Endothelial cell of umbilical vein (primary cell): Measurements from ENCODE around the gene UBE2E2. TPM values are rescaled to one million over a fixed set of nuclear protein-coding genes. Genes with fewer than 3 reads are reported as not detected.

ENCODE experiments used
- BruUV-seq: library from RNA; stranded (reverse); fragments of 400-500 nt; replicated peaks from 2 replicates; lab custom pipeline; 2021; lab: Mats Ljungman, UMichigan
- CTCF ChIA-PET: fragments of 300-600, 350-600 bp; sonication (Branson Sonifier 250); formaldehyde crosslinking; loops from one replicate; lab custom pipeline; 2021; ENCODE audit warnings: antibody characterized with exemption, inconsistent platforms; lab: Charles Lee
- POLR2A ChIA-PET: fragments of 300-600, 350-600 bp; sonication (Branson Sonifier 250); formaldehyde crosslinking; loops from one replicate; lab custom pipeline; 2021; ENCODE audit warnings: antibody characterized with exemption, inconsistent platforms; lab: Charles Lee
- DNase-seq: peaks from one replicate; pipeline ENCODE4 v3.0.0-alpha.2; 2011; ENCODE audit warnings: low read depth, low spot score
- FAIRE-seq: peaks from 2 replicates; lab custom pipeline; 2011; peaks lifted over from hg19 to GRCh38; lab: Jason Lieb, UNC
- H2AFZ ChIP-seq: 2 replicates; pipeline ENCODE4 v1.6.0; 2012; ENCODE audit warnings: low read depth, low read length, control low read depth, inconsistent platforms
- H3K27ac ChIP-seq: 2 replicates; pipeline ENCODE4 v1.5.1; 2011; ENCODE audit warnings: low read depth, mild to moderate bottlenecking, control low read depth, low read length, moderate library complexity; ENCODE audit not compliant: insufficient read depth
- H3K27me3 ChIP-seq, 2 experiments: 2 replicates each; pipeline versions ENCODE4 v1.6.0 to v1.6.1; 2011; ENCODE audit warnings: low read length in 2 of 2, mixed read lengths in 1 of 2; ENCODE audit not compliant: control insufficient read depth in 2 of 2, insufficient read depth in 2 of 2
- H3K36me3 ChIP-seq, 2 experiments: 2 replicates in 1 of 2; 3 replicates in 1 of 2; pipeline ENCODE4 v1.5.1; 2011; ENCODE audit warnings: low read length in 2 of 2, mild to moderate bottlenecking in 1 of 2, moderate library complexity in 1 of 2; ENCODE audit not compliant: control insufficient read depth in 2 of 2, insufficient read depth in 2 of 2; ENCODE audit errors: extremely low read depth in 1 of 2
- H3K4me1 ChIP-seq: 3 replicates; pipeline ENCODE4 v1.5.1; 2011; ENCODE audit warnings: mild to moderate bottlenecking, low read length; ENCODE audit not compliant: control insufficient read depth, insufficient read depth; ENCODE audit errors: extremely low read depth
- H3K4me2 ChIP-seq: 2 replicates; pipeline ENCODE4 v1.6.1; 2011; ENCODE audit warnings: low read length, control low read depth, mixed read lengths; ENCODE audit not compliant: insufficient read depth
- H3K4me3 ChIP-seq, 3 experiments: fragments of 200-600 bp in 1 of 3; sonication (generic), shearing (Covaris generic) in 1 of 3; replicated peaks in 1 of 3; 2 replicates each; pipeline ENCODE4 v1.5.1; 2011 to 2016; ENCODE audit warnings: control low read depth in 3 of 3, low read length in 3 of 3, mild to moderate bottlenecking in 2 of 3, inconsistent platforms in 1 of 3, low read depth in 1 of 3, moderate library complexity in 1 of 3; ENCODE audit not compliant: insufficient read depth in 1 of 3
- H3K79me2 ChIP-seq: 2 replicates; pipeline ENCODE4 v1.6.0; 2012; ENCODE audit warnings: low read length, inconsistent platforms; ENCODE audit not compliant: control insufficient read depth, insufficient read depth
- H3K9ac ChIP-seq: replicated peaks from 2 replicates; pipeline ENCODE3; 2011; ENCODE audit warnings: low read length, control low read depth; ENCODE audit not compliant: insufficient read depth; ENCODE audit errors: extremely low read depth
- H3K9me1 ChIP-seq: replicated peaks from 3 replicates; pipeline ENCODE4 v1.6.0; 2011; ENCODE audit warnings: mild to moderate bottlenecking, low read length; ENCODE audit not compliant: control insufficient read depth, insufficient read depth; ENCODE audit errors: extremely low read depth
- H3K9me3 ChIP-seq: replicated peaks from 2 replicates; pipeline ENCODE4 v1.5.1; 2012; ENCODE audit warnings: low read length, inconsistent platforms; ENCODE audit not compliant: control insufficient read depth, insufficient read depth
- H4K20me1 ChIP-seq: replicated peaks from 2 replicates; pipeline ENCODE3; 2011; ENCODE audit warnings: mild to moderate bottlenecking, low read length; ENCODE audit not compliant: control insufficient read depth, insufficient read depth; ENCODE audit errors: extremely low read depth
- CTCF ChIP-seq, 2 donors: IDR thresholded peaks; 1 replicate in 1 of 2; 2 replicates in 1 of 2; pipeline ENCODE4 v1.5.1; 2011; ENCODE audit warnings: low read length in 2 of 2, mild to moderate bottlenecking in 2 of 2, moderate library complexity in 2 of 2, control low read depth in 1 of 2, inconsistent platforms in 1 of 2, low read depth in 1 of 2; ENCODE audit not compliant: insufficient read depth in 1 of 2; ENCODE audit errors: extremely low read depth in 1 of 2
- EZH2 ChIP-seq: IDR thresholded peaks from 2 replicates; pipeline ENCODE4 v1.6.1; 2012; ENCODE audit warnings: borderline replicate concordance, low read depth, mild to moderate bottlenecking, moderate library complexity, low read length, inconsistent platforms; ENCODE audit not compliant: severe bottlenecking
- FOS ChIP-seq: IDR thresholded peaks from 2 replicates; pipeline ENCODE4 v1.6.1; 2011; ENCODE audit warnings: mild to moderate bottlenecking, low read length, moderate library complexity, borderline replicate concordance; ENCODE audit not compliant: insufficient read depth
- GATA2 ChIP-seq: IDR thresholded peaks from 2 replicates; pipeline ENCODE4 v1.7.0; 2011; ENCODE audit warnings: low read depth, mild to moderate bottlenecking, moderate library complexity, mixed read lengths, low read length; ENCODE audit not compliant: insufficient read length, insufficient read depth
- JUN ChIP-seq: IDR thresholded peaks from 2 replicates; pipeline ENCODE4 v1.6.1; 2011; ENCODE audit warnings: borderline replicate concordance, low read depth; ENCODE audit not compliant: insufficient read length, insufficient read depth
- MYC ChIP-seq: IDR thresholded peaks from one replicate; pipeline ENCODE4 v1.6.1; 2011; ENCODE audit warnings: mild to moderate bottlenecking, low read depth, low read length
- POLR2A ChIP-seq: IDR thresholded peaks from 2 replicates; pipeline ENCODE4 v1.6.1; 2012; ENCODE audit warnings: low read depth, mild to moderate bottlenecking, control low read depth, low read length
- POLR2AphosphoS5 ChIP-seq: IDR thresholded peaks from 2 replicates; pipeline ENCODE4 v1.6.1; 2012; ENCODE audit warnings: low read depth, mild to moderate bottlenecking, control low read depth, low read length, moderate library complexity; ENCODE audit not compliant: insufficient read depth
- dilution Hi-C: fragments of 300-500 bp; cut with MboI; formaldehyde crosslinking; loops from one replicate; pipeline ENCODE4 v1.15.0; 2019; ENCODE audit warnings: low sequenced_read_pairs; ENCODE audit not compliant: extremely low pct_ligation_motif_present
- intact Hi-C: fragments of 100-400 bp; cut with micrococcal nuclease; formaldehyde crosslinking; loops from one replicate; pipeline ENCODE4 v1.10.0; 2022
- polyA plus RNA-seq, 4 experiments: library from polyadenylated mRNA; depleted of rRNA in 3 of 4; stranded (reverse) in 3 of 4; unstranded in 1 of 4; fragments of >200 nt; gene quantifications; 2 replicates each; pipeline versions ENCODE4 v1.2.1 to v1.2.3, GENCODE V29; 2011 to 2012; ENCODE audit warnings: missing spikeins in 1 of 4
- total RNA-seq: library from RNA; stranded (reverse); gene quantifications from 2 replicates; pipeline ENCODE4 v1.2.3, GENCODE V29; 2021
- TF ChIP-seq, protein P1 (sequence below): IDR thresholded peaks from 2 replicates; pipeline ENCODE4 v1.6.1; 2011; ENCODE audit not compliant: insufficient read depth, insufficient read length

UBE2E2 gene
- total and polyA plus RNA-seq, 2 donors (not counting 3 experiments of a cell fraction or from before 2014, with no cell fraction given) = 37.0 to 45.4 TPM

- Histone ChIP-seq H3K9ac (no peak overlapping the region), H3K4me3 (no peak overlapping the region), H3K4me2 (no peak overlapping the region), H4K20me1 (peaks cover 2% of the 10 kb centered on the region), H3K27ac (no peak overlapping the region), H3K4me1 (no peaks in the 10 kb centered on the region), H3K9me3 (no peaks in the 10 kb centered on the region), H3K36me3 (no peaks in the 10 kb centered on the region), H3K9me1 (no peaks in the 10 kb centered on the region), H2AFZ (no peak overlapping the region), H3K27me3 (no peaks in the 10 kb centered on the region), H3K79me2 (peaks cover 13% of the 10 kb centered on the region)
- dilution Hi-C loops (no loop called here), intact Hi-C loops (no loop called here)
- no peak for DNase-seq
- no peak for TF ChIP-seq GATA2
- POLR2A ChIA-PET = no interaction called here
- CTCF ChIA-PET = interaction anchor here (0.5 to 1.0 kb wide), 2 partner anchors 9 to 633 kb away, joined by 3 read pairs; no protein-coding TSS in a partner anchor
- BruUV-seq = no TSS peak
- FAIRE-seq = no peak
These were observed 18.0 kb downstream of the UBE2E2 start for GRCh38 chr3:23221136-23221535.

GRCh38 chr3:23232016-23232415 is 28.9 kb downstream of the UBE2E2 start:
- H3K4me1 ChIP-seq = peaks cover 5% of the 10 kb centered on the region
- TF ChIP-seq GATA2 (no peak), MYC (no peak), EZH2 (no peak), CTCF (IDR thresholded peaks at IDR 0.05; ENCODE audit: extremely low read depth in 1 of 2, insufficient read depth in 1 of 2, low read depth in 1 of 2, low read length in 2 of 2) (no peak), POLR2AphosphoS5 (no peak), JUN (no peak), POLR2A (no peak), FOS (no peak)
- TF ChIP-seq, protein P1, sequence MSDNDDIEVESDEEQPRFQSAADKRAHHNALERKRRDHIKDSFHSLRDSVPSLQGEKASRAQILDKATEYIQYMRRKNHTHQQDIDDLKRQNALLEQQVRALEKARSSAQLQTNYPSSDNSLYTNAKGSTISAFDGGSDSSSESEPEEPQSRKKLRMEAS = no peak
- no peaks in the 10 kb centered on the region for H3K9me3 ChIP-seq
- H3K36me3 ChIP-seq = no peaks in the 10 kb centered on the region
- BruUV-seq = no TSS peak
- FAIRE-seq (no peak), DNase-seq (no peak)
- ChIA-PET CTCF (no interaction called here), POLR2A (no interaction called here)
- no peaks in the 10 kb centered on the region for H3K9me1 ChIP-seq
- no peak overlapping the region for H2AFZ ChIP-seq
- intact Hi-C loops (no loop called here), dilution Hi-C loops (no loop called here)
- H3K9ac ChIP-seq = no peak overlapping the region
- peaks cover 12% of the 10 kb centered on the region for H3K79me2 ChIP-seq
- H3K4me2 ChIP-seq = no peak overlapping the region
- H3K27ac ChIP-seq = no peak overlapping the region
- H3K4me3 ChIP-seq = no peak overlapping the region
- no peaks in the 10 kb centered on the region for H3K27me3 ChIP-seq
- peaks cover 7% of the 10 kb centered on the region for H4K20me1 ChIP-seq
